ENCODE measurements around the gene GALNT12. TPM values are rescaled to one million over a fixed set of nuclear protein-coding genes. Genes with fewer than 3 reads are reported as not detected.

Gene GALNT12, protein sequence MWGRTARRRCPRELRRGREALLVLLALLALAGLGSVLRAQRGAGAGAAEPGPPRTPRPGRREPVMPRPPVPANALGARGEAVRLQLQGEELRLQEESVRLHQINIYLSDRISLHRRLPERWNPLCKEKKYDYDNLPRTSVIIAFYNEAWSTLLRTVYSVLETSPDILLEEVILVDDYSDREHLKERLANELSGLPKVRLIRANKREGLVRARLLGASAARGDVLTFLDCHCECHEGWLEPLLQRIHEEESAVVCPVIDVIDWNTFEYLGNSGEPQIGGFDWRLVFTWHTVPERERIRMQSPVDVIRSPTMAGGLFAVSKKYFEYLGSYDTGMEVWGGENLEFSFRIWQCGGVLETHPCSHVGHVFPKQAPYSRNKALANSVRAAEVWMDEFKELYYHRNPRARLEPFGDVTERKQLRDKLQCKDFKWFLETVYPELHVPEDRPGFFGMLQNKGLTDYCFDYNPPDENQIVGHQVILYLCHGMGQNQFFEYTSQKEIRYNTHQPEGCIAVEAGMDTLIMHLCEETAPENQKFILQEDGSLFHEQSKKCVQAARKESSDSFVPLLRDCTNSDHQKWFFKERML
- 3.3 TPM for total RNA-seq (2021; ENCODE audit: unreplicated experiment)
- 2.1 TPM for polyA plus RNA-seq (2012; ENCODE audit: insufficient read length)
- percentile 30 among the genes with signal in this experiment for Bru-seq, nascent RNA
- BruChase-seq, experiment 1, labeled RNA remaining after a 2-hour chase = percentile 31 among the genes with signal in this experiment
- percentile 30 among the genes with signal in this experiment for BruChase-seq, experiment 2, labeled RNA remaining after a 6-hour chase
- long read RNA-seq, transcript GALNT12-201 (10 exons, 2,735 nt) = major isoform, 7 of 8 reads
- long read RNA-seq, partial matches to known transcripts = 0 of 8 reads
- long read RNA-seq, other reads (novel, unspliced or antisense) = 1 of 8 reads

DNA sequence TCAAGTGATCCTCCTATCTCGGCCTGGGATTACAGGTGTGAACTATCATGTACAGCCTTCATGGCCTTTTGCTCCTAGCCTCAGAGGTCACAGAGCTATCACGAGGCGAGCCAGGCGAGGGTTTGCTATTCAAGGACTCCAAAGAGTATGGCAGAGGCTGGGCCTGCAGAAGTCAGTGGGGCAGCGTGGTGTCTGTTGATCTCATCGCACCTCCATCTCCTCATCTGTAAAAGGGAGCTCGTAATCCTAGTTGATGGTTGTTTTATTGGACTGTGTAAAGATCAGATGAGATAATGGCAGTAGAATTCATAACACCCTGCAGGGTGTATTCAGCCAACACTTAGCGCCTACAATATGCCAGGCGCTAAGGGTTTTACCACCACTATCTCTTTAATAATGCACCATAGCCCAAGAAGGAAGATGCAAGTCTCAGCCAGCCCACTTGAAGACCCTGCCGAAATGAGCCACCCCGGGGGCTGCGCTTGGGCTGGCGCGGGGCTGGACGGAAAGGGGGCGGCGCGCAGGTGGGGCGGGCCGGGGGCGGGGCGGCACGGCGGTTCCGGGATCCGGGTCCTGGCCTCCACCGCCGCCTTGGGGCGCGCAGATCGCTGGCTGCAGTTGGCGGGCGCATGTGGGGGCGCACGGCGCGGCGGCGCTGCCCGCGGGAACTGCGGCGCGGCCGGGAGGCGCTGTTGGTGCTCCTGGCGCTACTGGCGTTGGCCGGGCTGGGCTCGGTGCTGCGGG lies at the start of gene GALNT12:
Gene GALNT12, plus strand, starts transcription at position 601 of the 744 bp plus-strand sequence. Its CDS starts 29 bp downstream, at position 630.
- no peak for TF ChIP-seq POLR2AphosphoS5 (IDR thresholded peaks at IDR 0.05; ENCODE audit: low read depth, low read length)
- no peak for TF ChIP-seq SIN3A (IDR thresholded peaks at IDR 0.05; ENCODE audit: borderline replicate concordance, insufficient read depth, low read depth, low read length)
- no peak for TF ChIP-seq TCF7L2 (IDR thresholded peaks at IDR 0.05; ENCODE audit: low read depth, low read length)
- TF ChIP-seq, protein P1, sequence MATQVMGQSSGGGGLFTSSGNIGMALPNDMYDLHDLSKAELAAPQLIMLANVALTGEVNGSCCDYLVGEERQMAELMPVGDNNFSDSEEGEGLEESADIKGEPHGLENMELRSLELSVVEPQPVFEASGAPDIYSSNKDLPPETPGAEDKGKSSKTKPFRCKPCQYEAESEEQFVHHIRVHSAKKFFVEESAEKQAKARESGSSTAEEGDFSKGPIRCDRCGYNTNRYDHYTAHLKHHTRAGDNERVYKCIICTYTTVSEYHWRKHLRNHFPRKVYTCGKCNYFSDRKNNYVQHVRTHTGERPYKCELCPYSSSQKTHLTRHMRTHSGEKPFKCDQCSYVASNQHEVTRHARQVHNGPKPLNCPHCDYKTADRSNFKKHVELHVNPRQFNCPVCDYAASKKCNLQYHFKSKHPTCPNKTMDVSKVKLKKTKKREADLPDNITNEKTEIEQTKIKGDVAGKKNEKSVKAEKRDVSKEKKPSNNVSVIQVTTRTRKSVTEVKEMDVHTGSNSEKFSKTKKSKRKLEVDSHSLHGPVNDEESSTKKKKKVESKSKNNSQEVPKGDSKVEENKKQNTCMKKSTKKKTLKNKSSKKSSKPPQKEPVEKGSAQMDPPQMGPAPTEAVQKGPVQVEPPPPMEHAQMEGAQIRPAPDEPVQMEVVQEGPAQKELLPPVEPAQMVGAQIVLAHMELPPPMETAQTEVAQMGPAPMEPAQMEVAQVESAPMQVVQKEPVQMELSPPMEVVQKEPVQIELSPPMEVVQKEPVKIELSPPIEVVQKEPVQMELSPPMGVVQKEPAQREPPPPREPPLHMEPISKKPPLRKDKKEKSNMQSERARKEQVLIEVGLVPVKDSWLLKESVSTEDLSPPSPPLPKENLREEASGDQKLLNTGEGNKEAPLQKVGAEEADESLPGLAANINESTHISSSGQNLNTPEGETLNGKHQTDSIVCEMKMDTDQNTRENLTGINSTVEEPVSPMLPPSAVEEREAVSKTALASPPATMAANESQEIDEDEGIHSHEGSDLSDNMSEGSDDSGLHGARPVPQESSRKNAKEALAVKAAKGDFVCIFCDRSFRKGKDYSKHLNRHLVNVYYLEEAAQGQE (IDR thresholded peaks at IDR 0.05; ENCODE audit: insufficient read depth in 1 of 2, low read depth in 2 of 2, low read length in 1 of 2) = no peak
- TF ChIP-seq, protein P2, sequence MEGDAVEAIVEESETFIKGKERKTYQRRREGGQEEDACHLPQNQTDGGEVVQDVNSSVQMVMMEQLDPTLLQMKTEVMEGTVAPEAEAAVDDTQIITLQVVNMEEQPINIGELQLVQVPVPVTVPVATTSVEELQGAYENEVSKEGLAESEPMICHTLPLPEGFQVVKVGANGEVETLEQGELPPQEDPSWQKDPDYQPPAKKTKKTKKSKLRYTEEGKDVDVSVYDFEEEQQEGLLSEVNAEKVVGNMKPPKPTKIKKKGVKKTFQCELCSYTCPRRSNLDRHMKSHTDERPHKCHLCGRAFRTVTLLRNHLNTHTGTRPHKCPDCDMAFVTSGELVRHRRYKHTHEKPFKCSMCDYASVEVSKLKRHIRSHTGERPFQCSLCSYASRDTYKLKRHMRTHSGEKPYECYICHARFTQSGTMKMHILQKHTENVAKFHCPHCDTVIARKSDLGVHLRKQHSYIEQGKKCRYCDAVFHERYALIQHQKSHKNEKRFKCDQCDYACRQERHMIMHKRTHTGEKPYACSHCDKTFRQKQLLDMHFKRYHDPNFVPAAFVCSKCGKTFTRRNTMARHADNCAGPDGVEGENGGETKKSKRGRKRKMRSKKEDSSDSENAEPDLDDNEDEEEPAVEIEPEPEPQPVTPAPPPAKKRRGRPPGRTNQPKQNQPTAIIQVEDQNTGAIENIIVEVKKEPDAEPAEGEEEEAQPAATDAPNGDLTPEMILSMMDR (IDR thresholded peaks at IDR 0.05) = no peak
- CTCF ChIA-PET = interaction anchor here (0.7 kb wide), 1 partner anchor 14 kb away, joined by 10 read pairs; no protein-coding TSS in a partner anchor
- in situ Hi-C loops (cut with HindIII; ENCODE audit: low pct_unique_long_range_greater_than_20kb, low sequenced_read_pairs) = no loop called here
- Histone ChIP-seq H3K36me3 (ENCODE audit: control insufficient read depth, insufficient read depth, low read length) (peaks cover 4% of the 10 kb centered on the region; the same call in 1 of the 2 replicates), H3K27me3 (ENCODE audit: control insufficient read depth, insufficient read depth, low read length) (peaks cover 2% of the 10 kb centered on the region; the same call in 1 of the 2 replicates), H3K4me1 (ENCODE audit: control insufficient read depth, insufficient read depth, low read length) (0 out of 2 replicates have a peak, but pooled peaks cover 3% of the 10 kb centered on the region), H3K4me3 (ENCODE audit: low read depth in 2 of 2, low read length in 2 of 2) (peak within 1 kb of the TSS; percentile 41 to 47), H3K27ac (ENCODE audit: low read length) (no peak within 1 kb of the TSS), H3K9me3 (ENCODE audit: control insufficient read depth, insufficient read depth, low read depth, low read length) (no peaks in the 10 kb centered on the region)
- peak; percentile 81 for ATAC-seq
- intact Hi-C loops (cut with micrococcal nuclease; ENCODE audit: unreplicated experiment) = no loop called here
- DNase-seq (ENCODE audit: low read depth, low spot score) = no peak
- no TSS peak for BruUV-seq (replicated peaks)
- POLR2A ChIA-PET = no interaction called here

DNA sequence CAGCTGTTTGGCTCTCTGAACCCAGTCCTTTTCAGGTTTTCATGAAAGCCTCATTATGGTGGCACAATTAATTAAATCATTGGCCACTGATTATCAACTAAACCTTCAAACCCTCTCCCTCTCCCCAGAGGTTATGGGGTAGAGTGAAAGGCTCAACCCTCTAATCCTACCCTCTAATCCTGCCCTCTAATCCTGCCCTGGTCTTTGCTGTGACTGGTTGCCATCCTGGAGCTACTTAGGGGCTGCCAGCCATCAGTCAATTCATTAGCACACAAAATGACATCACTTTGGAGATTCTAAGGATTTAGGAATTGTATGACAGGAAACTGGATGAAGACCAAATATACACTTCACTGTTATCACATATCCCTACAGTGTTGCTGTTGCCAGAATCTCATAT lies 47.2 kb upstream of the GALNT12 start:
- POLR2A ChIA-PET = no interaction called here
- no peaks in the 10 kb centered on the region for H3K36me3 ChIP-seq (ENCODE audit: control insufficient read depth, insufficient read depth, low read length)
- CTCF ChIA-PET = no interaction called here
- DNase-seq (ENCODE audit: low read depth, low spot score) (no peak), ATAC-seq (no peak)
- no peak overlapping the region for H3K27ac ChIP-seq (ENCODE audit: low read length)
- in situ Hi-C loops (cut with HindIII; ENCODE audit: low pct_unique_long_range_greater_than_20kb, low sequenced_read_pairs) (no loop called here), intact Hi-C loops (cut with micrococcal nuclease; ENCODE audit: unreplicated experiment) (no loop called here)
- H3K27me3 ChIP-seq (ENCODE audit: control insufficient read depth, insufficient read depth, low read length) = no peaks in the 10 kb centered on the region
- TF ChIP-seq SIN3A (IDR thresholded peaks at IDR 0.05; ENCODE audit: borderline replicate concordance, insufficient read depth, low read depth, low read length) = no peak
- TF ChIP-seq TCF7L2 (IDR thresholded peaks at IDR 0.05; ENCODE audit: low read depth, low read length) = no peak
- TF ChIP-seq, protein P1 (IDR thresholded peaks at IDR 0.05; ENCODE audit: insufficient read depth in 1 of 2, low read depth in 2 of 2, low read length in 1 of 2) = no peak
- no peak for TF ChIP-seq POLR2AphosphoS5 (IDR thresholded peaks at IDR 0.05; ENCODE audit: low read depth, low read length)
- TF ChIP-seq, protein P2 (IDR thresholded peaks at IDR 0.05) = no peak
- no TSS peak for BruUV-seq (replicated peaks)
- no peaks in the 10 kb centered on the region for H3K4me1 ChIP-seq (ENCODE audit: control insufficient read depth, insufficient read depth, low read length)
- peaks cover 9% of the 10 kb centered on the region; the same call in 1 of the 2 replicates for H3K9me3 ChIP-seq (ENCODE audit: control insufficient read depth, insufficient read depth, low read depth, low read length)
- no peak overlapping the region for H3K4me3 ChIP-seq (ENCODE audit: low read depth in 2 of 2, low read length in 2 of 2)
